ENCODE results near the gene C10orf53. TPM values are rescaled to one million over a fixed set of nuclear protein-coding genes. Genes with fewer than 3 reads are reported as not detected.

Gene C10orf53
- total RNA-seq, 1 donor = not detected

Other genes starting within 250 kb of the C10orf53 start
- 51.1 and 79.7 TPM in 2 replicates for gene ERCC6, start 140.5 kb upstream of the C10orf53 start, total RNA-seq (ENCODE audit: low replicate concordance)
- gene SLC18A3, start 69.3 kb upstream of the C10orf53 start, total RNA-seq (ENCODE audit: low replicate concordance) = not detected in 2 replicates
- not detected in 2 replicates for gene CHAT, start 65.6 kb upstream of the C10orf53 start, total RNA-seq (ENCODE audit: low replicate concordance)
- under 0.01 and 0.57 TPM in 2 replicates for gene OGDHL, start 82.7 kb downstream of the C10orf53 start, total RNA-seq (ENCODE audit: low replicate concordance)